ENCODE measurements around the gene PKNOX2.

GRCh38 chr11:125468852-125469251, 304.3 kb downstream of the PKNOX2 start:
- TF ChIP-seq CTCF (IDR thresholded peaks at IDR 0.05 in 8 of 11, conservative IDR thresholded peaks at IDR 0.05 in 3 of 11) (no peak), POLR2A (IDR thresholded peaks at IDR 0.05) (no peak)
